Umbilical cord (tissue), 2 donors: Measurements from ENCODE around the gene XIST. TPM values are rescaled to one million over a fixed set of nuclear protein-coding genes. Genes with fewer than 3 reads are reported as not detected.
"Not testable (repeated sequence)": the region's sequence is repeated elsewhere in the genome, so short reads cannot be mapped to it uniquely, and the experiment has no call there.

Source experiments
- DNase-seq: peaks from one replicate; pipeline ENCODE4 v3.0.0-alpha.2; 2015; ENCODE audit warnings: low spot score
- total RNA-seq: library from RNA; depleted of rRNA; stranded (reverse); fragments of >200 nt; gene quantifications from one replicate; pipeline ENCODE4 v1.2.3, GENCODE V29; 2014; ENCODE audit warnings: low replicate concordance; ENCODE audit not compliant: insufficient read depth

The XIST gene
- total RNA-seq, 1 donor from 2014 or later, result 13.7 TPM

DNA sequence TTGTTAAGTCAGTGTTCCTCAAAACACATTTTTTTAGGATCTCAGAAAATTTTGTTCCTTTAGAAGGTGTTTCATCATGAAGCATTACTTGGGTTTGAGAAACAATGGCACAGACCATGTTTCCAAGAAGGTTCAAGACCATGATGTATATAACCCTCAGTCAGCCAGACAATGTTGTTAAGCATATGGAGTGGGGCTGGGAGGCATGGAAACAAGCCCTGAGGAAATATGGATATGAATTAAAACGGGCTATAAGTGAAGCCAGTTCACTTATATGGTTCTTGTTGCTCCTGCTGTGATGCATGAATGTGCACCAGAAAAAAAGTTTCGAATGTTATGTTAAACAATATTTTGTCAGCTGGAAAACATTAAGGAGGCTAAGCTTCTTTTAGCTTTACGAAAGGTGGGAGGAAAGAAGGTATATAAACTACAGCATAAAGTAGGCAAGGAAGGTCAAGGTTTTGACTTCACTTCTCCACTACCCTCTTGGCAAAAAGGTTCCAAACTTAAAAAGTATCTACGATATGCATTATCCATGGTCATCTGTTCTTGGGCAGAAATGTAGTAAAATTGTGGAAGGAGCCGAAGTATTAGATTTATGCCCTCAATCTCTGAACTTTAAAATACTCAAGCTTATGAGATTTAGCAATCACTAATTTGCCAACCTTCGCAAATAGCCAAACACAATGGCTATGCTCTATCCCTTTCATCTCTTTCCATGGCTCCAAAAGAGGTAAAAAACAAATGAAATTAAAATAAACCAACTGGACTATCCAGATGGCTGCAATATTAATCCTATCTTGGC is 12.2 kb downstream of the XIST start:
- DNase-seq, result no peak

DNA sequence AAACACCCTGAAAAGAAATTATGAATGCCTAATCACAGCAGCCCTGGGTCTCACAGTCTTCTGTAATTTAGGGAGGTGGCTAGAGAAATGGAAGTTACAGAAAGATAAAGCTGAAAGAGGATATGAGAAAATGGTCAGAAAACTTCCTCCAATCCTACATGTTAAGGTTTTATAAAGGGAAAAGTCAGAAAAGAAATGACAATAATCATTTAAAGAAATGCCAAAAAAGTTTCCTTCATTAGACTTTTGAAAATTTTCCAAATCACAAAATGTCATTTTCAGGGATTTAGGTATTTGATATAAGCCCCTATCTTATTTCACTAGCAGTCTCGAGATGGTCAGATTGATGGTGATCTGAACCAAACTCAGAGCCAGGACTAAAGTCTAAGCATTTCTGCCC is 13.4 kb downstream of the XIST start:
- no peak for DNase-seq

DNA sequence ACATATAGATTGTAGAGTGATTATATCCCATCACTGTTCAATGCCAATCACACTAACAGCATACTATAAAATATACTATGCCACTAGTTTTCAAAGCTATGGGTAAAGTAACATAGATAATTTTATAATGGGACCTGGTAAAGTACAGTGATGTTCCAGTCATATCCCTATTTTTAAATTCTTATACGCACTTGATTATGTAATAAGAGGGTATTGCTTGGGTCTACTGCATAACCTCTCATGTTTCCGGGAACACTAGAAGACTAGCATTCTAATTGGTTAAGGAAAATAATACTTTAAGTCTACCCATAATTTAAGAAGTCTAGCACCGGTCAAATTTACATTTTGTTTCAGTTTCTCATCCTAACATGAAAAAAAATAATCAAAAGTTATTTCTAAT is 14.4 kb downstream of the XIST start:
- DNase-seq, result no peak

DNA sequence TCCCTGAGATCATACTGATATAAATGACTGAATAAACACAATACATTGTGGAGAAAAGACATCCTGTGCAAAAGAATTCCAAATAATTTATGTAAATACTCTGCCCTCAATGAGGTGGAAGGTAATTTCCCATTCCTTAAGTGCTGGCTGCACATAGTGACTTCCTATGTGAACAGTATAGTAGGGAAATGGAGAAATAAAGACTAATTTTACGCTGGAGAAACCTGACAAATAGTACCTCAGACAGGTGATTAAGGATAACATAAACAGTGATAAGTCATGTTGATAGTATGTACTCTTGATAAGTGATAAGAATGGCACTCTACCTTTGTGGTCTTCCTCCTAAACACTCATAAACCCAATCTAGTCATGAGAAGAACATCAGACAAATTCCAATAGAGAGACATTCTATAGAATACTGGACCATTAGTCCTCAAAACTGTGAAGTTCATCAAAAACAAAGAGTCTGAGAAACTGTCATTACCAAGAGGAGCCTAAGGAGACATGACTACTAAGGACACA is 15.5 kb downstream of the XIST start:
- DNase-seq, result no peak

DNA sequence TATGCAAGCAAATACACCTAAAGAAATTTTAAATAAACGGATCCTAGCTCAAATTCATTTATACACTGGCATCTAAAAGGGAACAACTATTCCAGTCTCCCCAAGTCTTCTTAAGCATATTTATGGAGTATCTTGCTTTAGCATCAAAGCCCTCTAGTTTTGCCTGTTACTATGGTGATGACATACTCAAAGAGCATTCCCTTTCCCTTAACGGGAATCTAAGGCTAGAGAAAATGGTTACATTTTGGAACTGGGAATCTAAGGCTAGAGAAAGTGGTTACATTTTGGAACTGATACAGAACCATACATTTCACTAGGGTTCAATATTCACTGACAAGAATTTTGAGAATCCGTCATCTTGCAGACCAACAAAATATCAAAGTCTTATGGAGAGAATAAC is 18.3 kb downstream of the XIST start:
- no peak for DNase-seq

DNA sequence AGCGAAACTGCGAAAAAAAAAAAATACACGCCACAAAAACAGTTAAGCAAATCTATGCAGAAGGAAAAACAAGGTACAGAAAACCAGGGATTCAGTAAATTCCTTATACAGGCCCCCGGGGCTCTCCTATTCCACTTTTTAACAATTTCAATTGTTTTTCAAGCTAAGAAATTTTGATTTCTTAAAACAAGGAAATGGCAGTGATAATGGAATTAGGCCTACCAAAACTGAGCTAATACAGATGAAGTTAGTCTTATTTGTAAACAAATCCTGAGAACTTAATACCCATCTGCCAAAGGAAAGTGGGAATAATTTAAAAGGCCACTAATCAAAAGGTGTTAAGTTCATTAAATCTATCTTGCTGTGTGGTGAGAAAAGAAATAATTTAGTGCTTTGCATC is 20.2 kb downstream of the XIST start:
- DNase-seq, result no peak

DNA sequence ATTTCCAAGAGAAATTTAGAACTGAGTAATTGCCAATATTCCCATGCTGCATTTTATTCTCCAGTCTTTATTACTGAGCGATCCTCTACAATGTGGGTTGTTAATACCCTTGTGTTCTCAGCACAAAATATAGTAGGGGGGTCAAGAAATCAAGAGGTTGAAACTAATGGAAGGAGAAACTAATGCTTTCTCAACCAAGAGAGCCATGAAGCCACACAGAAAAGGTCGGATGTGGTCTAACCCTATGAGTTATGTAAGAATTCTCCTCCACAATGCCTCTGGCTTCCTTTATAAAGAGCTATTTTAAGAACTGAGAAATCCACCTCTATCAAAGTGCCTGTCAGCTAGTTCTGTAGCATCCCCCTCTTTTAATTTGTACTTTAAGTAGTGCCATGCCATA is 21.0 kb downstream of the XIST start:
- DNase-seq, result no peak

DNA sequence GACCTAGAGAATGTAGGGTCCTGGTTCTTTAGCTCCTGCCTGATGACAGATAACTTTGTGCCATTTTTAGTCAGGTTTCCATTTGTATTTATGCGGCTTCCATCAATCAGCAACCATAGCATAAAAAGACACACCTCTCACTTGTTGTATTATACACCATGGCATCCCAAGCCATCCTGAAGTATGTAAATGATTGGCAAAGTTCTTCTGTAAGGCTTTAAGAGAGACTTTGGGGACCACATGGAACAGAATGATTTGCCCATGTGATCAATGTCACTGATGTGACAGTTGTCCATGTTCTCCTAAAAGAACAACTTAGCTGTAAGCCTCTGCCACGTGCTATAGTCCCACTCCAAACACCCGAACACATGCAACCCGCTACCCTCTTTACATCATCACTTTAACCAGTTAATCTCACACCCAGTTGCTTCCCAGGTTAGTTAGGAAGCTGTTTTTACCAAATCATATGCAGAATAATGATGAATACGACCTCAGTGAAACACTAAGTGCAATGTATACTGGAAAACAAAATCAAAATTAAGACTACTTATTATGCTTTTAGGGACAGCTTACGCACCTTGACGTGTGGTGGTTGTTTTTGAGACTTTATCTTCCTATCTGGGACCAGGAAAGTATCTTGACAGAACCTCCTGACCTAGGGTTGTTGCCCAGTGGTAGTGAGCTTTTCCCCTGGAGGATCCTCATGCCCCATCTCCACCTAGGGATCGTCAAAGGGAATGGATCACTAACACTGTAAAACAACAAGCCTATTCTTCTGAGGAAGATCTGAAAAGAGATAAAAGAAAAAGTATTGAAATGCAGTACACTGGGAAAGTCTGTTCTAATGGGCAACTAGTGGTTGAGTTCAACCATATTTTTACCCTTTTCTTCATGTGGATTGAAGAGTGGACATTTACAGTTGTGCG is 21.8 kb downstream of the XIST start:
- DNase-seq, result no peak

DNA sequence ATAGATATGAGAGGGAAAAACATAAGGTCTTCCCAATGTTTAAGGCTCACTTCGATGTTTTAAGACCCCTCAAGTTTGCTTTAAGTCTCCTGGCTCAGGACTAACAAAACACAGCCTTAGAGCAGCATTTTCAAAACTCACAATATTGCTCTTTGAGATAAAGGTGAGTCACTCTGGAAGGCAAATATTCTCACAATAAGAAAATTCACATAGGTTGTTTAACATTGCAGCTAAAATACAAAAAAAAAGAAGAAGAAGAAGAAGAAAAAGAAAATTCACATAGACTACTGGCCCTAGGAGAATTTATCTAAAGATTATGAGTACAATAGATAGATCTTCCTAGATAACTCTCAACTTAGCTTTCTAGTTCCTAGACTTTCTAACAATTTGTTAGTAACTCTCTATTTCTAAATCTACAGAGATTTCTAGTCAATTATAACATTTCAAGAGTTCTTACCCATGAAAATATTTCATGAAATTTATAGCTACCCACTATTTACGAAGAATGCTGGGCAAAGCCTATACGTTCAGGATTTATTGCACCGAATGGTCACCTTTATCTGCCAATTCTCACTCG is 22.5 kb downstream of the XIST start:
- DNase-seq, result no peak

DNA sequence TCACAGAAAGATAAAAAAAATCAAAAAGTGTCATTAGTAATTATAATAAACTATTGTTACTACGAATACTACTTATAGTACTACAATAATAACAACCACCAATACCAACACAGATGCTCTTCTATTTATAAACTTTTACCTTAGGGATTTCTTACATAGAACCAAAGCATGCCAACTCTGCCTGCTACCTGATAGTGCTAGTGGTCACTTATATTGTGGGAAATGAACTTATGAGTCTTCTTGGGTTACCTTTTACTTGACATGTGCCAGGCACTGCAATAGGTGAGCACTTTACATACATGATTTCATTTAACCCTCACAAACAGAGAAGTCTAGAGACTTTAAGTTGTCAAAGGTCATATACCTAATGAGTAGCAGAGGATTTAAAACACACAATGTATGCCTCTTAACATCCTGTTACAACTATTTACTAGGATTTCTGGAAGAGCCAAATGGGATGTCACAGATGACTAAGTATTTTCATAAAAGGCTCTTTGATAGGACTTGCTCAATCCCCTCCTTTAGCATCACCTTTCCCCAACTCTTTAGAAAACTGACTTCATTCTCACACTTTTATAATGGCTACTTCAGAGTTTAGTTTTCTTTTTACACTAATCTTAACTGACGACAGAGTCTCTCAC is 24.3 kb downstream of the XIST start:
- DNase-seq, result no peak

DNA sequence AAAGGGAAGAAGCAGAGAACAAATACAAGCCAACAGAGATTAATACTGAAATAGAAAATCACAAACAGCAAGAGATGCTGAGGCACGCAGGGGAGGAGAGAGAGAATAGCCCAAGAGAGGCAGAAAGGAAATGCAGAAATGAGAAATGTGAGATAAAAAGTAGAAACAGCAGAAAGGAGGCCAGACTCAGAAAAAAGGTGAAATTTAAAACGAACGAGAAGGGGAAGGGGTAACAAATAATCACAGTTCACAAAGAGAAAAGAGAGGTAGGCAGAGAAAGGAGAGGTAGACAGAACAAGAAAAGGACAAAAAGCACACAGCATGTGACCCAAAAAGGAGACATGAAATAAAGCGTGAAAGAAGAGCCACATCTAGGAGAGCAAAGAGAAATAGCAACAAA is 25.1 kb downstream of the XIST start:
- DNase-seq, result no peak

DNA sequence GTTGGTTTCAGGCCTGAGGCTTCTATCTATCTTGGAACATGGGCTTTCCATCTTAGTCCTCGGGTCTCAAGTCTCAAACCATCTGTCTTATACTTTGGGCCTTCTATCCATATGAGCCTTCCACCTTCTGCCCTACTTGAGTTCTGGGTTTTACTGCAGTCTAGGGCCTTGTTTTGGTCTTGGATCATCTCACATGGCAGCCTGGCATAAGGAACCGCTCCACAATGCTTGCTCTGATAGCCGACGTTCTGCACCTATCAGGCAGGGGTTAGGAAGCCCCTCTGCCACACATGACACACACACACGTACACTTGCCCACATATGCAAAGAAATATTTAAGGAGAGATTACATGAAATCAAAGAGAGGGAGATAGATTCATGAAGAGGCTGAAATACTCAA is 25.5 kb downstream of the XIST start:
- DNase-seq, result no peak

DNA sequence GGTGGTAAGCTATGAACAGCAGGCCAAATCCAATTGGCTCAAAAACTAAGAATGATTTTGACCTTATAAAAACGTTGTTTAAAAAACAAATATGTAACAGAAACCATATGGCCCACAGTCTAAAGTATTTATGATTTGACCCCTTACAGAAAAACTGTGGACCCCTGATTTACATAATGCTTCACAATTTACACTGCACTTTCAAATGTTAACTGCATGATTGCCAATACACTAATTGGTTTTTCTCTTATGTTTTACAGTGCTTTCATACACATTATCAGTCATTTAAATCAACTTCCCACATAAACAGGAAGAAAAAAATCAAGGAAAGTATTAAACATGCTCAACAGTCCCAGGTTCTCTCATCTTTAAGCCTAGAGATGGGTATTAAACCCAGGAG is 26.9 kb downstream of the XIST start:
- no peak for DNase-seq

DNA sequence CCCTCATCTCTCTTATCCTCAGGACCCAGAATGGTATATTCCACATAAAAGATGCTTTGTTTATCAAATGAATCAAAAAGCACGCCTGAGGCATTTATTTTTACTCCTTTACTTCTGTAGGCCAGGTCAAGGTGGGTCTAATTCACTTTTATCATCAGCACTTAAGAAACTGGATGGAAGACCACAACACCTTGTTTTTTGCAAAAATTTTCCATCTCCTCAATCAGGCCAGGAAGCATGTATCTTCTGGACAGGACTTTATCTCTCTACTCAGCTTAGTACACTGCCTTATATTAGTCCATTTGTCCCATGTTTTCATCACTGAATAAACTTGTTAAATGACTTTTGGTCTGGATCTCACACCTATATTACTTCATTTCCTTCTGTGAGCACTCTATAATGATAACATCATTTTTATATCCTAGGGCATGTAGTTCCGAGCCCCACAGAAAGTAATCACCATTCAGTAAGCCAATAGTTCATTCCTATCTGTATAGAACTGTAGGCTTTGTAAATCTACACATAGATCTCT is 29.0 kb downstream of the XIST start:
- DNase-seq, result no peak

DNA sequence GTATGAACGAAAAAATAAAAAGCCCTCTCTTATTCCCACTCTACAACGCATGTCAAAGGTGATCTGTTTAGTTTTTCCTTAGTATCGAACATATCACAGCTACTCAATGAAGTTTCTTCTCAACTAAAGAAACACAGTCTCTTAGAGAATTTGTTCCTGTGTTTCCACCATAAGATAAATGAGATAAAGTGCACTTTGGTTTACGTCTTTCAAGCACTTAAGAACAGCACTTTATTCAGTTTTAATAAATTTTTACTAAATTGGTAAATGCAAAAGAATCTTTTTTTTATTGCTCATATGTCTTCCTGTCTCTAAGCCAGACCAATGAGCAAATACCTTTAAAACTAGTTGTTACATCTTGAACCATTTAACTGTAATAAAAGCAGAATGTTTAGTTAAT is 29.7 kb downstream of the XIST start:
- DNase-seq, result no peak

DNA sequence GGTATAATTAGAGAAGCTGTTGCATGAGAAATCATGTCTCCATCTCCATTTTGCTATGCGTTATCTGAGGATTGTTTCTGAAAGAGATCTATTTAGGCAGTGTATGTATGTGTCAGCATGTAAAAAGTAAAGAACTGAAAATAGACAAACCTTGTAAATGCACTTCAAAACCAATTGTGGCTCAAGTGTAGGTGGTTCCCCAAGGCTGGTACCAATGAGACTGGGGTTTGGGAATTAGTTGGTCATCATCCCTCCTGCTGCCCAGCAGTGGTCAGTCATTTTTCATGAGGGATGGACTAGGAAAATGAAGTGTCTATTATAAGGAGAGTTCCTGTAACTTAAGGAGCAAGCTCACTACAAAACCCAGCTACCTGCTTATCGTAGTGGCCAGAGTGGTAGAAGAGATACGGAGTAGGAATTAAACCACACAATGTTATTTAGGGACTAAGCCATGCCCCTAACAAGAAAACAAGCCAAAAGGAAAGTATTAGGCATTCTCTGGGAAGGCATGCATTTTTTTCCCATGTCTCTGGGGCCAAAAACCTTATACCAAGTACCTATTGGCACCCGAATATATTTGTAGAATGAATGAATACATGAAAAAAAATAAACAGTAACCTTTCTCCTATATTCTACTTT is 30.5 kb downstream of the XIST start:
- no peak for DNase-seq

DNA sequence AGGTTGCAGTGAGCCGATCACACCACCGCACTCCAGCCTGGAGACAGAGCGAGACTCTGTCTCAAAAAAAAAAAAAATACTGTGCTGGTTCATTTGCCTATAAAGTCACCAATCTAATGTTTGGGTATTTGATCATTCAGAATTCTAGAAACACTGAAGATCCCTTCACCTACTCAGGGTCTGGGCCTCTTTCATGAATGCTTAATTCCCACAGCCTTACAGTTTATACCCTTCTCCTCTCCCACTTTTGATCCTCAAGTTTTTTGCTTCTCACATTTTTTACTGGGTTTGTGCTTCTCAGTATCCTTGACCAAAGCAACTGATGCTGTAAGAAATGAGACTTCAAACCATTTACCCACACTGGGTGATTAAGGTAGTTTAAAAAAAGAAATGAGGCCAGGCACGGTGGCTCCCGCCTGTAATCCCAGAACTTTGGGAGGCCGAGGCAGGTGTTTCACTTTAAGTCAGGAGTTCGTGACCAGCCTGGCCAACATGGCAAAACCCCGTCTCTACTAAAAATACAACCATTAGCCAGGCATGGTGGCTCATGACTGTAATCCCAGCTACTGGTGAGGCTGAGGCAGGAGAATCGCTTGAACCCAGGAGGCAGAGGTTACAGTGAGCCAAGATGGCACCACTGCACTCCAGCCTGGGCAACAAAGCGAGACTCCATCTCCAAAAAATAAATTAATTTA is 32.5 kb downstream of the XIST start:
- not testable (repeated sequence) for DNase-seq

DNA sequence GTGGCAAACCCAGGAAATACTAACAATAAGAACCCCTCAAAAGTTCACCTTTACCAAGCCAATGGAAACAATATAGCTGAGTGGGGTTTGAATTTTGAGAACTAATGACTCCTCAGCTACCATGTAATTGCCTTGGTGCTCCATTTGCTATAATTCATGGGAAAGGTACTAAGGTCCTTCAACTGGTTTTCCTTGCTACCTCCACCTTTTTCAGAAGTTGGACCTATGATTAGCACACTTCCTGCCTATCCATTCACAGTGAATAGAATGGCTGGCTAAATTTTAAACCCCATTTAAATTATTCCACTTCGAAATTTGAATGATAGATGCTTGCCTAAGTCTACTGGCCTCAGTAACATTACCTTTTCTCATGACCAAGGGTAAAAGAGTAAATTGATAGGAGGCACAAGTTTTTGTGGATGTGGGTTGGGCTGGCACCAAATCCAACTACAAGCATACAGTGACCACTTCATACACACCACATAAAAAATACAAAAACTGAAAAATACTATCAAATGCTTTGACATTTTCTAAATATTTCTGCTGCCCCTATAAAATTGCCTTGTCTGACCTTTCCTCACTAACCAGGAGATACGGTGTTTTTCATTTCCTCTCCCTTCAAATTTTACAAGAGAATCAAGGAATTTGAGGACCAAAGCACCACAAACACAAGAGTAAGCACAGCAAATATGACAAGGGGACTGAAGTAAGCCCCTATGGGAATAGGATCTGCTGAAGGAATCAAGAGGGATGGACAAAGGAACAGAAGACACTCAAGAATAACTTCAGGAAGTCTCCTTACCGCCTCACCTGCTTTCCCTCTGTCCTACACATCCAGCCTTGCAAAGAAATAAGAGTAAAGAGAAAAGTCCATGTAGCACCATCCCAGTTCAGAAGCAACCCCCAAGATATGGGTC is 34.1 kb downstream of the XIST start:
- DNase-seq, result no peak
